Measurements from ENCODE around the gene HELQ. TPM values are rescaled to one million over a fixed set of nuclear protein-coding genes. Genes with fewer than 3 reads are reported as not detected.

The HELQ gene
- total and polyA plus RNA-seq, 9 of the 15 experiments (the other 6 are each of a cell fraction or from before 2014, with no cell fraction given) = 3.5 to 15.2 (median 11.9) TPM

- TF ChIP-seq, protein P1, sequence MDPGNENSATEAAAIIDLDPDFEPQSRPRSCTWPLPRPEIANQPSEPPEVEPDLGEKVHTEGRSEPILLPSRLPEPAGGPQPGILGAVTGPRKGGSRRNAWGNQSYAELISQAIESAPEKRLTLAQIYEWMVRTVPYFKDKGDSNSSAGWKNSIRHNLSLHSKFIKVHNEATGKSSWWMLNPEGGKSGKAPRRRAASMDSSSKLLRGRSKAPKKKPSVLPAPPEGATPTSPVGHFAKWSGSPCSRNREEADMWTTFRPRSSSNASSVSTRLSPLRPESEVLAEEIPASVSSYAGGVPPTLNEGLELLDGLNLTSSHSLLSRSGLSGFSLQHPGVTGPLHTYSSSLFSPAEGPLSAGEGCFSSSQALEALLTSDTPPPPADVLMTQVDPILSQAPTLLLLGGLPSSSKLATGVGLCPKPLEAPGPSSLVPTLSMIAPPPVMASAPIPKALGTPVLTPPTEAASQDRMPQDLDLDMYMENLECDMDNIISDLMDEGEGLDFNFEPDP (CRISPR knock-in tag; IDR thresholded peaks at IDR 0.05) = no peak
- TF ChIP-seq ZSCAN29 (IDR thresholded peaks at IDR 0.05) = no peak
- TF ChIP-seq, protein P2, sequence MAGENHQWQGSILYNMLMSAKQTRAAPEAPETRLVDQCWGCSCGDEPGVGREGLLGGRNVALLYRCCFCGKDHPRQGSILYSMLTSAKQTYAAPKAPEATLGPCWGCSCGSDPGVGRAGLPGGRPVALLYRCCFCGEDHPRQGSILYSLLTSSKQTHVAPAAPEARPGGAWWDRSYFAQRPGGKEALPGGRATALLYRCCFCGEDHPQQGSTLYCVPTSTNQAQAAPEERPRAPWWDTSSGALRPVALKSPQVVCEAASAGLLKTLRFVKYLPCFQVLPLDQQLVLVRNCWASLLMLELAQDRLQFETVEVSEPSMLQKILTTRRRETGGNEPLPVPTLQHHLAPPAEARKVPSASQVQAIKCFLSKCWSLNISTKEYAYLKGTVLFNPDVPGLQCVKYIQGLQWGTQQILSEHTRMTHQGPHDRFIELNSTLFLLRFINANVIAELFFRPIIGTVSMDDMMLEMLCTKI (IDR thresholded peaks at IDR 0.05; ENCODE audit: partially characterized antibody) = no peak
- peak; percentile 79 for TF ChIP-seq SPI1 (IDR thresholded peaks at IDR 0.05; ENCODE audit: borderline replicate concordance, low read depth, low read length)
- TF ChIP-seq NELFE (IDR thresholded peaks at IDR 0.05; ENCODE audit: insufficient read depth, insufficient read length) = no peak
- no peak for TF ChIP-seq ZNF408 (CRISPR knock-in tag; IDR thresholded peaks at IDR 0.05; ENCODE audit: low read depth)
- TF ChIP-seq MLLT1 (IDR thresholded peaks at IDR 0.05) = 0 out of 4 replicates have a peak, but pooled peaks of 1 of the 2 experiments have one; percentile 52
- peak; percentile 67 for TF ChIP-seq MYBL2 (IDR thresholded peaks at IDR 0.05; ENCODE audit: low read depth)
- no peak for TF ChIP-seq MYBL2 (CRISPR knock-in tag; IDR thresholded peaks at IDR 0.05; ENCODE audit: borderline replicate concordance)
- no peak for TF ChIP-seq ZNF444 (CRISPR knock-in tag; IDR thresholded peaks at IDR 0.05)
- TF ChIP-seq, protein P3, sequence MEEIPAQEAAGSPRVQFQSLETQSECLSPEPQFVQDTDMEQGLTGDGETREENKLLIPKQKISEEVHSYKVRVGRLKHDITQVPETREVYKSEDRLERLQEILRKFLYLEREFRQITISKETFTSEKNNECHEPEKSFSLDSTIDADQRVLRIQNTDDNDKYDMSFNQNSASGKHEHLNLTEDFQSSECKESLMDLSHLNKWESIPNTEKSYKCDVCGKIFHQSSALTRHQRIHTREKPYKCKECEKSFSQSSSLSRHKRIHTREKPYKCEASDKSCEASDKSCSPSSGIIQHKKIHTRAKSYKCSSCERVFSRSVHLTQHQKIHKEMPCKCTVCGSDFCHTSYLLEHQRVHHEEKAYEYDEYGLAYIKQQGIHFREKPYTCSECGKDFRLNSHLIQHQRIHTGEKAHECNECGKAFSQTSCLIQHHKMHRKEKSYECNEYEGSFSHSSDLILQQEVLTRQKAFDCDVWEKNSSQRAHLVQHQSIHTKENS (CRISPR knock-in tag; IDR thresholded peaks at IDR 0.05) = no peak
- no peak for TF ChIP-seq EHMT2 (IDR thresholded peaks at IDR 0.05)
- TF ChIP-seq ZNF146 (CRISPR knock-in tag; IDR thresholded peaks at IDR 0.05; ENCODE audit: unreplicated experiment) = no peak
- no peak; a peak in 1 of 4 replicates for TF ChIP-seq SRF (CRISPR knock-in tag; IDR thresholded peaks at IDR 0.05)
- no peak for TF ChIP-seq FOXJ3 (CRISPR knock-in tag; IDR thresholded peaks at IDR 0.05)
- TF ChIP-seq ZKSCAN3 (CRISPR knock-in tag; IDR thresholded peaks at IDR 0.05) = no peak
- TF ChIP-seq SMC3 (conservative IDR thresholded peaks at IDR 0.05; ENCODE audit: insufficient read depth, low read depth, low read length) = 0 out of 2 replicates have a peak, but pooled peaks have one; percentile 10
- TF ChIP-seq RBM22 (IDR thresholded peaks at IDR 0.05; ENCODE audit: low read depth, low read length, poor library complexity, severe bottlenecking) = no peak
- no peak for TF ChIP-seq HLTF (IDR thresholded peaks at IDR 0.05)
- no peak for TF ChIP-seq KLF10 (CRISPR knock-in tag; IDR thresholded peaks at IDR 0.05)
- TF ChIP-seq BCL6 (CRISPR knock-in tag; IDR thresholded peaks at IDR 0.05) = no peak
These were observed at the start of gene HELQ, which contains the start of gene MRPS18C (continued) for GRCh38 chr4:83455281-83456183.

All from K562 (cell line).